Stimulated activated CD8-positive, alpha-beta memory T cell treated with anti-CD3 and anti-CD28 coated beads, Interleukin-15, amount 100 ng/mL, for 24 hours (primary cell): ENCODE data around the gene TEKT3.

Experiments used
- DNase-seq: peaks from one replicate; pipeline ENCODE4 v3.0.0-alpha.2; 2020; ENCODE audit warnings: low read depth

The TEKT3 gene

GRCh38 chr17:15349119-15349518 lies 7.7 kb upstream of the TEKT3 start:
- no peak for DNase-seq

- DNase-seq, result no peak
Observed at GRCh38 chr17:15348021-15348420, 6.6 kb upstream of the TEKT3 start.

GRCh38 chr17:15346066-15346595 lies 4.7 kb upstream of the TEKT3 start:
- DNase-seq, result no peak

GRCh38 chr17:15343749-15344148 lies 2.4 kb upstream of the TEKT3 start:
- no peak for DNase-seq

- DNase-seq, result no peak
Observed at GRCh38 chr17:15342460-15342859, 1.1 kb upstream of the TEKT3 start.

GRCh38 chr17:15341966-15342365 lies 569 bp upstream of the TEKT3 start:
- DNase-seq, result no peak

- no peak for DNase-seq
Observed at GRCh38 chr17:15340966-15341365, 431 bp downstream of the TEKT3 start.

GRCh38 chr17:15335446-15335845 lies 6.0 kb downstream of the TEKT3 start:
- DNase-seq, result no peak

GRCh38 chr17:15334266-15334665 lies 7.1 kb downstream of the TEKT3 start:
- no peak for DNase-seq

GRCh38 chr17:15332338-15332737 lies 9.1 kb downstream of the TEKT3 start:
- DNase-seq, result no peak

- DNase-seq, result no peak
Observed at GRCh38 chr17:15323131-15323530, 18.3 kb downstream of the TEKT3 start.

GRCh38 chr17:15321556-15322251 lies 19.7 kb downstream of the TEKT3 start:
- DNase-seq, result no peak

GRCh38 chr17:15319452-15320010 lies 21.9 kb downstream of the TEKT3 start:
- no peak for DNase-seq

- no peak for DNase-seq
Observed at GRCh38 chr17:15311996-15312395, 29.4 kb downstream of the TEKT3 start.

- no peak for DNase-seq
Observed at GRCh38 chr17:15309793-15310192, 31.6 kb downstream of the TEKT3 start.

GRCh38 chr17:15309236-15309635 lies 32.2 kb downstream of the TEKT3 start:
- no peak for DNase-seq

GRCh38 chr17:15308758-15309157 lies 32.6 kb downstream of the TEKT3 start:
- no peak for DNase-seq

GRCh38 chr17:15307710-15308111 lies 33.7 kb downstream of the TEKT3 start:
- DNase-seq, result no peak

- no peak for DNase-seq
Observed at GRCh38 chr17:15303851-15304250, 37.5 kb downstream of the TEKT3 start.

- DNase-seq, result no peak
Observed at GRCh38 chr17:15303268-15303667, 38.1 kb downstream of the TEKT3 start.

- no peak for DNase-seq
Observed at GRCh38 chr17:15301845-15302244, 39.6 kb downstream of the TEKT3 start.

GRCh38 chr17:15298176-15298575 lies 43.2 kb downstream of the TEKT3 start:
- no peak for DNase-seq

- no peak for DNase-seq
Observed at GRCh38 chr17:15293558-15293957, 47.8 kb downstream of the TEKT3 start.
